Measurements from ENCODE around the gene HSPA1A. TPM values are rescaled to one million over a fixed set of nuclear protein-coding genes. Genes with fewer than 3 reads are reported as not detected.
A peak's percentile ranks its signal among the peaks of the same experiment; 100 is the strongest.

The HSPA1A gene
- polyA plus RNA-seq, 3 donors, result 144 to 215 (median 200) TPM

DNA sequence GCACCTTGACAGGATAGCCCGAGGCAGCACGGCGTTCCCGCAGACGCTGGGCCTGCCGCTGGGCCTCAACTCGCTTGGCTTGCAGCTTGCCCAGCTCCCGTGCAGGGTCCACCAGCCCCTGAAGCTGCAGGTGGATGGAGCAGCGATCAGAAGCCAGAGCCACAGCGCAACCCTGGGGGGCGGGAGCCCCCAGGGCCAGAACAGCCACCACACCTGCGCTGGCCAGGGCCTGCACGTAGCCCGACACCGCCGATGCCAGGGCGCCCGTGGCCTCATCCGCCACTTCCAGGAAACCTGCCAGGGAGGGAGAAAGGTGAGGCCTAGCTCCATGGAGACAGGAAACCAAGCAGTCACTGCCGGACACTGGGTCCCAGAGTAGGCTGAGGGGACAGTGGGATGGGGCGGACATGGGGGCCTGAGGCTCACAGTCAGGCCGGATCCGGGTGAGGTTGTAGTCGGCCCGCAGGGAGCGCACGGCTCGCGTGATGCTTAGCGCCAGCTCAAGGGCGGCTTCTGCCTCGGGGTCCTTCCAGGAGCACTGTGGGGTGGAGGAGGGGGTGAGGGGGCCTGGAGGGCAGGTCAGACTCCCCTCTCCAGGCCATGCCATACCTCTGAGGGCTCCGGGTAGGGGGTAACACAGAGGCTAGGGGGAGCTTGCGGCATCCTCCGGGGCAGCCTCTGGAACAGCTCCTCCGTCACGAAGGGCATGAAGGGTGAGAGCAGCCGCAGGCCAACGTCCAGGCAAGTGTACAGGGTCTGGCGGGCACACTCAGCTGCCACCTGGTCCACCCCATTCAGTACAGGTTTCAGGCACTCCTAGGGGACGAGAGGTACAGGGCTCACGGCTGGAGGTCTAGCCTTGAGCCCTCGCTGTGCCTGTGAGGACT, 36.1 kb upstream of the HSPA1A start:
- Histone ChIP-seq H3K4me3 (replicated peaks in 1 of 3; ENCODE audit: low read depth in 2 of 3, low read length in 3 of 3) (no peak overlapping the region), H3K79me2 (ENCODE audit: insufficient read depth, low read length) (no peaks in the 10 kb centered on the region), H3K27me3 (ENCODE audit: control insufficient read depth in 2 of 2, insufficient read depth in 2 of 2, low read length in 2 of 2) (no peaks in the 10 kb centered on the region), H3K36me3 (replicated peaks in 1 of 2; ENCODE audit: control insufficient read depth in 1 of 2, insufficient read depth in 2 of 2, low read length in 2 of 2) (peaks cover 56 to 64% of the 10 kb centered on the region in 2 donors), H2AFZ (ENCODE audit: insufficient read depth, low read depth, low read length, poor library complexity, severe bottlenecking) (no peak overlapping the region), H3K27ac (ENCODE audit: low read depth in 1 of 2, low read length in 2 of 2) (no peak overlapping the region), H4K20me1 (ENCODE audit: insufficient read depth, low read length) (no peaks in the 10 kb centered on the region), H3K9me3 (replicated peaks in 1 of 2; ENCODE audit: control insufficient read depth in 1 of 2, insufficient read depth in 1 of 2, low read length in 2 of 2) (no peaks in the 10 kb centered on the region), H3K4me1 (ENCODE audit: control insufficient read depth in 1 of 2, insufficient read depth in 2 of 2, low read length in 2 of 2) (peaks cover 13 to 15% of the 10 kb centered on the region in 2 donors), H3K4me2 (replicated peaks; ENCODE audit: extremely low read depth, low read length, poor library complexity, severe bottlenecking) (no peak overlapping the region), H3K9ac (ENCODE audit: insufficient read depth, low read length, poor library complexity, severe bottlenecking) (no peak overlapping the region)
- intact Hi-C loops (cut with micrococcal nuclease), result no loop called here
- Mint-ChIP-seq H3K4me3 (no peak overlapping the region), H3K9me3 (no peaks in the 10 kb centered on the region), H3K4me1 (peaks cover 15% of the 10 kb centered on the region), H3K27ac (peak overlapping the region in 1 of 7 donors; percentile 7), H3K27me3 (ENCODE audit: low read depth in 3 of 3) (peaks cover 2 to 3% (median 3%) of the 10 kb centered on the region in 3 donors), H3K36me3 (peaks cover 47 to 67% of the 10 kb centered on the region in 2 donors)
- TF ChIP-seq CTCF (IDR thresholded peaks at IDR 0.05), result no peak
- 96% methylated on average over 21 of the region's 43 CpGs for WGBS (ENCODE audit: insufficient coverage)
- no peak for DNase-seq

GRCh38 chr6:31779908-31780307, 35.4 kb upstream of the HSPA1A start:
- Mint-ChIP-seq H3K4me3 (no peak overlapping the region), H3K27me3 (ENCODE audit: low read depth in 3 of 3) (peaks cover 2 to 3% (median 3%) of the 10 kb centered on the region in 3 donors), H3K9me3 (no peaks in the 10 kb centered on the region), H3K27ac (peak overlapping the region in 2 of 7 donors; percentile 7 to 20), H3K36me3 (peaks cover 54 to 74% of the 10 kb centered on the region in 2 donors), H3K4me1 (peaks cover 15% of the 10 kb centered on the region)
- H3K9ac ChIP-seq (ENCODE audit: insufficient read depth, low read length, poor library complexity, severe bottlenecking), result no peak overlapping the region
- TF ChIP-seq CTCF (IDR thresholded peaks at IDR 0.05), result no peak
- no peak overlapping the region for H3K4me3 ChIP-seq (replicated peaks in 1 of 3; ENCODE audit: low read depth in 2 of 3, low read length in 3 of 3)
- WGBS (ENCODE audit: insufficient coverage), result 98% methylated on average over 9 of the region's 10 CpGs
- H4K20me1 ChIP-seq (ENCODE audit: insufficient read depth, low read length), result no peaks in the 10 kb centered on the region
- H3K79me2 ChIP-seq (ENCODE audit: insufficient read depth, low read length), result no peaks in the 10 kb centered on the region
- no peak overlapping the region for H2AFZ ChIP-seq (ENCODE audit: insufficient read depth, low read depth, low read length, poor library complexity, severe bottlenecking)
- H3K27me3 ChIP-seq (ENCODE audit: control insufficient read depth in 2 of 2, insufficient read depth in 2 of 2, low read length in 2 of 2), result no peaks in the 10 kb centered on the region
- H3K4me1 ChIP-seq (ENCODE audit: control insufficient read depth in 1 of 2, insufficient read depth in 2 of 2, low read length in 2 of 2), result peaks cover 13 to 15% of the 10 kb centered on the region in 2 donors
- H3K36me3 ChIP-seq (replicated peaks in 1 of 2; ENCODE audit: control insufficient read depth in 1 of 2, insufficient read depth in 2 of 2, low read length in 2 of 2), result peaks cover 63 to 71% of the 10 kb centered on the region in 2 donors
- DNase-seq, result no peak
- intact Hi-C loops (cut with micrococcal nuclease), result no loop called here
- peak overlapping the region in 1 of 2 donors; percentile 26 for H3K27ac ChIP-seq (ENCODE audit: low read depth in 1 of 2, low read length in 2 of 2)
- H3K9me3 ChIP-seq (replicated peaks in 1 of 2; ENCODE audit: control insufficient read depth in 1 of 2, insufficient read depth in 1 of 2, low read length in 2 of 2), result no peaks in the 10 kb centered on the region
- no peak overlapping the region for H3K4me2 ChIP-seq (replicated peaks; ENCODE audit: extremely low read depth, low read length, poor library complexity, severe bottlenecking)
